ENCODE measurements around the gene ARID4B. TPM values are rescaled to one million over a fixed set of nuclear protein-coding genes. Genes with fewer than 3 reads are reported as not detected.
A peak's percentile ranks its signal among the peaks of the same experiment; 100 is the strongest.
"Not testable (repeated sequence)": the region's sequence is repeated elsewhere in the genome, so short reads cannot be mapped to it uniquely, and the experiment has no call there.

The ARID4B gene
- total and polyA plus RNA-seq, 5 donors from 2014 or later = 52.6 to 192 (median 58.6) TPM

DNA sequence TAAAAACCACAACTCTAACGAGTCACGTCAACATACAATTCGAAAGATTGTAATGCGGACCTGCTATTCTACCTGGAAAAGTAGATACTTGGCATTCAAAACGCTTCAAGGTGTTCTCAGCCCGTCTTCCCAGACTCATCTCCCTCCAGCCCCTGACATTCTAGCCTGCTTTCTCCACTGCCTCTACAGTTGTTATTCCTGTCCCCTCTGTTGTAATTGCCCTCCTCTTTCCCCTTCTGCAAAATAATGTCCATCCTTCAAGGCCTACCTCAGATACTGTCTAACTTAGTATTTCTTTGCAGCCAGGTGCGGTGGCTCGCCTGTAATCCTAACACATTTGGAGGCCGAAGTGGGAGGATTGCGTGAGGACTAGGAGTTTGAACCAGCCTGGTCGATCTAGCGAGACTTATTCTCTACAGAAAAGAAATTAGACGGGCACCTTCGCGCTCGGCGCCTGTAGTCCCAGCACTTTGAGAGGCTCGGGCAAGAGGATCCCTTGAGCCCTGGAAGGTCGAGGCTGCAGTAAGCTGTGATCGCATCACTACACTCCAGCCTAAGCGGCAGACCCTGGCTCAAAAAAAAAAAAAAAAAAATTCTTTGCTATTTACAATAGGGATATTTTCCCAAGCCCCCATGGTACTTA, 166.2 kb downstream of the ARID4B start:
- no peak for DNase-seq
- peaks cover 13% of the 10 kb centered on the region for H3K36me3 Mint-ChIP-seq
- H3K4me3 ChIP-seq (ENCODE audit: low read depth, low read length) = peak overlapping the region; percentile 97

DNA sequence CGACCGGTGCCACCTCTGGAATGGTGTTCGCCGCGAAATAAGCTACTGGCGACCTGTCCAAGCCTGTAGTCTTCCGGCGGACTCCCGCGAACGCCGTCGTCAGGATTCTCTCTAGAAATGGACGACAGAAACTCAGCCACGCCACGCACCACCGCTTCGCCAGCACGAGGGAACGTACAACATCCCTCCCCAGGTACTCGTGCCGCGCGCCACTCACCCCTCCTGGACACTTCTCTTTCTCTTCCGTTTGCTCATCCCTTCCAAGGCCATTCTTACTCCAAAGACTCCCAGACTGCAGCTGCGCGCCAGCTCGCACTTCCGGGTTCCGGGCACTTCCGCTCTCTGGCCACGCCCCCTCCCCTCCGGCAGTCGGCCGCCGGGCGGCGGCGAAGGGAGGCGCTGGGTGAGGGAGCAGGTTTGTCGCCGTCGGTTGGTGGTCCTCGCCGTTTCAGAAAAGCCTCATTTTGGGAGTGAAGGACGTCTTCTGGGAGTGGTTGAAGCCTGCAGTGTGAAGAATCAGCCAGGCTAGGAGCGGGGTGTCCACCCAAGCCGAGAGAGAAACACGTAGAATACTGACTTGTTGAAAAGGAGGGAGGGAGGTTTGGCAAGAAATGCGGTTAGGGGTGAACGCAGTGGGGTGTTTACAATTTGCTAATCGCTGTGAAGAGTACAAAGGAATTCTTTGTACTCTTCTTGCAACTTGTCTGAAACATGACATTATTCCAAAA, 166.9 kb downstream of the ARID4B start, which contains the start of gene RBM34:
TSS of gene RBM34 (minus strand) at position 294 of the 728 bp plus-strand sequence. CDS start at position 270, 24 bp downstream.
- peak within 1 kb of the TSS; percentile 97 for H3K4me3 ChIP-seq (ENCODE audit: low read depth, low read length)
- H3K4me1 ChIP-seq (ENCODE audit: control insufficient read depth, insufficient read depth, low read length, poor library complexity, severe bottlenecking) = peaks cover 39% of the 10 kb centered on the region
- peak; percentile 91 to 92 for ATAC-seq (ENCODE audit: low read depth in 2 of 2)
- H3K9me3 ChIP-seq (ENCODE audit: control insufficient read depth in 2 of 2, low read length in 2 of 2) = no peaks in the 10 kb centered on the region
- Mint-ChIP-seq H3K27ac (peak within 1 kb of the TSS; percentile 98 to 99 (median 98)), H3K36me3 (peaks cover 13% of the 10 kb centered on the region), H3K9me3 (peaks cover 0 to 3% (median 0%) of the 10 kb centered on the region in 7 donors), H3K27me3 (no peaks in the 10 kb centered on the region), H3K4me1 (peaks cover 9 to 28% (median 16%) of the 10 kb centered on the region in 4 donors), H3K4me3 (peak within 1 kb of the TSS; percentile 95 to 99 (median 98))
- H3K27ac ChIP-seq (ENCODE audit: insufficient read depth, low read length, poor library complexity, severe bottlenecking) = peak within 1 kb of the TSS; percentile 89
- H3K27me3 ChIP-seq (ENCODE audit: control insufficient read depth, insufficient read depth, low read length) = no peaks in the 10 kb centered on the region
- H3K36me3 ChIP-seq (ENCODE audit: control insufficient read depth, insufficient read depth, low read length) = peaks cover 25% of the 10 kb centered on the region
- peak; percentile 91 to 93 (median 91) for DNase-seq

More for the DNA sequence above, 166.2 kb downstream of the ARID4B start:
- no peaks in the 10 kb centered on the region for H3K9me3 ChIP-seq (ENCODE audit: control insufficient read depth in 2 of 2, low read length in 2 of 2)
- H3K27me3 Mint-ChIP-seq = no peaks in the 10 kb centered on the region
- ATAC-seq (ENCODE audit: low read depth in 2 of 2) = no peak
- peak overlapping the region; percentile 95 to 99 (median 98) for H3K4me3 Mint-ChIP-seq
- H3K36me3 ChIP-seq (ENCODE audit: control insufficient read depth, insufficient read depth, low read length) = peaks cover 19% of the 10 kb centered on the region
- H3K27ac ChIP-seq (ENCODE audit: insufficient read depth, low read length, poor library complexity, severe bottlenecking) = peak overlapping the region; percentile 89
- H3K9me3 Mint-ChIP-seq = peaks cover 0 to 3% (median 0%) of the 10 kb centered on the region in 7 donors
- H3K27ac Mint-ChIP-seq = peak overlapping the region; percentile 98 to 99 (median 98)
- H3K27me3 ChIP-seq (ENCODE audit: control insufficient read depth, insufficient read depth, low read length) = no peaks in the 10 kb centered on the region
- H3K4me1 ChIP-seq (ENCODE audit: control insufficient read depth, insufficient read depth, low read length, poor library complexity, severe bottlenecking) = peaks cover 39% of the 10 kb centered on the region
- peaks cover 9 to 28% (median 16%) of the 10 kb centered on the region in 4 donors for H3K4me1 Mint-ChIP-seq

DNA sequence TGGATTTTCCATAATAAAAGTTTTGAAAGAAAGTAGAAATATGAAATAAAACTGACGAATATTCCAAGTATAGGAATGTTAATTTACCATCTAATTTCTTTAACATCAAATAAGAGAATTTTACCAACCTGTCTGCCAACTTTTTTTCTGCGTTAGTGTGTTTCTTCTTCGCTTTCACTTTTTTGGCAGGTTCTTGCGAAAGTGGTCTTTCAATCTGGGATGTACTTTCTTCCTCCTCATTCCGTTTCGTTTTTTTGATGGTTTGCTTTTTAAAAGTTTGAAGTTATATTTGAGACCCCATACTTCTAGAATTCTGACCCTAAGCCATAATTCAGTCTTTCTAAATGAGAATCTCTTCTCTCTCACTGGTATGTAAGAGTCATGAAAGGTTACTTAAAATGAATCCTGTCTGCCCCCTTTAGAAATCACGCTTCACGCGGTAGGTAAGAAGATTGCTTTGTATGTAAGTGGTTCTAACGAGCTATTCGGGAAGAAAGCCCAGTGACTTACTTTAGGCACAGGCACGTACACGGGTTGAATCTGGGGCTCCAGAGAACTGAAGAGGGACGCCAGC, 167.5 kb downstream of the ARID4B start:
- Mint-ChIP-seq H3K4me3 (peak overlapping the region; percentile 95 to 99 (median 98)), H3K4me1 (peaks cover 9 to 30% (median 16%) of the 10 kb centered on the region in 4 donors), H3K27ac (peak overlapping the region; percentile 98 to 99 (median 98)), H3K36me3 (peaks cover 13% of the 10 kb centered on the region), H3K27me3 (no peaks in the 10 kb centered on the region), H3K9me3 (peaks cover 0 to 3% (median 0%) of the 10 kb centered on the region in 7 donors)
- Histone ChIP-seq H3K4me3 (ENCODE audit: low read depth, low read length) (peak overlapping the region; percentile 97), H3K9me3 (ENCODE audit: control insufficient read depth in 2 of 2, low read length in 2 of 2) (no peaks in the 10 kb centered on the region), H3K27ac (ENCODE audit: insufficient read depth, low read length, poor library complexity, severe bottlenecking) (peak overlapping the region; percentile 89), H3K4me1 (ENCODE audit: control insufficient read depth, insufficient read depth, low read length, poor library complexity, severe bottlenecking) (peaks cover 39% of the 10 kb centered on the region), H3K27me3 (ENCODE audit: control insufficient read depth, insufficient read depth, low read length) (no peaks in the 10 kb centered on the region), H3K36me3 (ENCODE audit: control insufficient read depth, insufficient read depth, low read length) (peaks cover 27% of the 10 kb centered on the region)
- peak in 1 of 3 donors; percentile 87 for DNase-seq
- ATAC-seq (ENCODE audit: low read depth in 2 of 2) = peak; percentile 58 to 62

DNA sequence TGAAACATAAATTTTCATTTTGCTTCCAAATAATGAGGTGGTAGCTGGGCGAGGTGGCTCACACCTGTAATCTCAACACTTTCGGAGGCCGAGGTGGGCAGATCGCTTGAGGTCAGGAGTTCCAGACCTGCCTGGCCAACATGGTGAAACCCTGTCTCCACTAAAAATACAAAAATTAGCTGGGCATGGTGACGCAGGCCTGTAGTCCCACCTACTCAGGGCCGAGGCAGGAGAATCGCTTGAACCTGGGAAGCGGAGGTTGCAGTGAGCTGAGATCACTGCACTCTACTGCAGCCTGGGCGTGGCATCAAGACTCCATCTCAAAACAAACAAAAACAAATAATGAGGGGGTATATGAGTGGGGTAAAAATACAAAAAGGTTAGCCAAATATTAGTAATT, 168.0 kb downstream of the ARID4B start:
- not testable (repeated sequence) for H3K9me3 Mint-ChIP-seq; H3K27me3 Mint-ChIP-seq; DNase-seq; ATAC-seq (ENCODE audit: low read depth in 2 of 2); H3K27me3 ChIP-seq (ENCODE audit: control insufficient read depth, insufficient read depth, low read length); H3K9me3 ChIP-seq (ENCODE audit: control insufficient read depth in 2 of 2, low read length in 2 of 2)
- Histone ChIP-seq H3K4me3 (ENCODE audit: low read depth, low read length) (peak overlapping the region; percentile 97), H3K4me1 (ENCODE audit: control insufficient read depth, insufficient read depth, low read length, poor library complexity, severe bottlenecking) (peaks cover 39% of the 10 kb centered on the region), H3K27ac (ENCODE audit: insufficient read depth, low read length, poor library complexity, severe bottlenecking) (peak overlapping the region; percentile 89), H3K36me3 (ENCODE audit: control insufficient read depth, insufficient read depth, low read length) (peaks cover 30% of the 10 kb centered on the region)
- Mint-ChIP-seq H3K36me3 (peaks cover 12% of the 10 kb centered on the region), H3K4me1 (peaks cover 10 to 32% (median 17%) of the 10 kb centered on the region in 4 donors), H3K27ac (peak overlapping the region; percentile 14 to 98 (median 55)), H3K4me3 (peak overlapping the region; percentile 95 to 99 (median 98))

DNA sequence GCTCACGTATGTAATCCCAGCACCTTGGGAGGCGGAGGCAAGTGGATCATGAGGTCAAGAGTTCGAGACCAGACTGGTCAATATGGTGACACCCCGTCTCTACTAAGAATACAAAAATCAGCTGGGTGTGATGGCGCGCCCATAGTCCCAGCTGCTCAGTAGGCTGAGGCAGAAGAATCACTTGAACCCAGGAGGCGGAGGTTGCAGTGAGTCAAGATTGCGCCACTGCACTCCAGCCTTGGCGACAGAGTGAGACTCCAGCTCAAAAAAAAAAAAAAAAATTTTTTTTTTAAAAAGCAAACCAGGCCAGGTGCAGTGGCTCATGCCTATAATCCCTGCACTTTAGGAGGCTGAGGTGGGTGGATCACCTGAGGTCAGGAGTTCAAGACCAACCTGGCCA, 168.7 kb downstream of the ARID4B start:
- not testable (repeated sequence) for H3K27me3 Mint-ChIP-seq; H3K36me3 Mint-ChIP-seq; H3K27ac ChIP-seq (ENCODE audit: insufficient read depth, low read length, poor library complexity, severe bottlenecking); H3K9me3 Mint-ChIP-seq; DNase-seq; H3K9me3 ChIP-seq (ENCODE audit: control insufficient read depth in 2 of 2, low read length in 2 of 2); ATAC-seq (ENCODE audit: low read depth in 2 of 2); H3K27me3 ChIP-seq (ENCODE audit: control insufficient read depth, insufficient read depth, low read length)
- Histone ChIP-seq H3K4me1 (ENCODE audit: control insufficient read depth, insufficient read depth, low read length, poor library complexity, severe bottlenecking) (peaks cover 39% of the 10 kb centered on the region), H3K4me3 (ENCODE audit: low read depth, low read length) (peak overlapping the region; percentile 97), H3K36me3 (ENCODE audit: control insufficient read depth, insufficient read depth, low read length) (peaks cover 36% of the 10 kb centered on the region)
- H3K27ac Mint-ChIP-seq = peak overlapping the region in 2 of 3 donors; percentile 83 to 98
- H3K4me1 Mint-ChIP-seq = peaks cover 10 to 39% (median 21%) of the 10 kb centered on the region in 4 donors
- peak overlapping the region in 3 of 4 donors; percentile 74 to 99 (median 95) for H3K4me3 Mint-ChIP-seq

DNA sequence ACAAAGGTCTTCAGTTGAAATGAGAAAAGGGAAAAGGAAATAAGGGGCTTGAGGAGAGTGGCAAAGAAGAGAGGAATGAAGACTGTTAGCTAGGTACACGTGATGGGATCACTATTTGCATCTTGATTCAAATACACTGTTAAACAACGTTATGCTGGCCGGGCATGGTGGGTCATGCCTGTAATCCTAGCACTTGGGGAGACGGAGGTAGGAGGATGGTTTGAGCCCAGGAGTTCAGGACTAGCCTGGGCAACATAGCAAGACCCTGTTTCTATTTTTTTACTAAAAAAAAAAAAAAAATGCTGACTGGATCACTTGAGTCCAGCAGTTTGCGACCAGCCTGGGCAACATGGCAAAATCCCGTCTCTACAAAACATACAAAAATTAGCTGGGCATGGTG, 169.3 kb downstream of the ARID4B start:
- peak overlapping the region; percentile 10 for H3K4me3 ChIP-seq (ENCODE audit: low read depth, low read length)
- Mint-ChIP-seq H3K9me3 (no peaks in the 10 kb centered on the region), H3K4me1 (peaks cover 10 to 42% (median 21%) of the 10 kb centered on the region in 4 donors), H3K27ac (no peak overlapping the region), H3K36me3 (peaks cover 11% of the 10 kb centered on the region), H3K27me3 (no peaks in the 10 kb centered on the region), H3K4me3 (peak overlapping the region in 1 of 4 donors; percentile 74)
- no peaks in the 10 kb centered on the region for H3K27me3 ChIP-seq (ENCODE audit: control insufficient read depth, insufficient read depth, low read length)
- H3K36me3 ChIP-seq (ENCODE audit: control insufficient read depth, insufficient read depth, low read length) = peaks cover 40% of the 10 kb centered on the region
- H3K4me1 ChIP-seq (ENCODE audit: control insufficient read depth, insufficient read depth, low read length, poor library complexity, severe bottlenecking) = peaks cover 39% of the 10 kb centered on the region
- DNase-seq (no peak), ATAC-seq (ENCODE audit: low read depth in 2 of 2) (no peak)
- no peak overlapping the region for H3K27ac ChIP-seq (ENCODE audit: insufficient read depth, low read length, poor library complexity, severe bottlenecking)
- no peaks in the 10 kb centered on the region for H3K9me3 ChIP-seq (ENCODE audit: control insufficient read depth in 2 of 2, low read length in 2 of 2)

DNA sequence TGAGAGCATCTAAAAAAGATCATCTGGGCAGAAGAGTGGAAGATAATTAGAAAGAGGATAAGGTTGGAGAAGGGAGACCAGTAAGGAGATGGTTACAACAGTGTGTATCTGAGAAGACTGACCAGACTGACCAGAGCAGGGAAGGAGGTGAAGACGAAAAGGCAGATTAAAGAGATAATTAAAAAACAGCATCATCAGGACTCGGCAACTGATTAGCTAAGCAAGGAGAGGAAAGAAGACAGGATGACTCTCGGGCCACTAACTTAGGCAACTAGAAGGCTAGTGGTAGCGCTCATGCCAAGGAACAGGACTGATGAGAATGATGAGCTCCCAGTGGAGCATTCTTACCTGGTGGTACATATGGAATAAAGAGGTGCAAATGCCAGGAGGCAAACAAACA, 170.8 kb downstream of the ARID4B start:
- H3K9me3 ChIP-seq (ENCODE audit: control insufficient read depth in 2 of 2, low read length in 2 of 2) = no peaks in the 10 kb centered on the region
- H3K4me3 ChIP-seq (ENCODE audit: low read depth, low read length) = peak overlapping the region; percentile 30
- peaks cover 14% of the 10 kb centered on the region for H3K36me3 Mint-ChIP-seq
- no peak overlapping the region for H3K4me3 Mint-ChIP-seq
- peaks cover 55% of the 10 kb centered on the region for H3K36me3 ChIP-seq (ENCODE audit: control insufficient read depth, insufficient read depth, low read length)
- DNase-seq = no peak
- no peaks in the 10 kb centered on the region for H3K27me3 ChIP-seq (ENCODE audit: control insufficient read depth, insufficient read depth, low read length)
- no peaks in the 10 kb centered on the region for H3K9me3 Mint-ChIP-seq
- peaks cover 13 to 55% (median 24%) of the 10 kb centered on the region in 4 donors for H3K4me1 Mint-ChIP-seq
- no peak for ATAC-seq (ENCODE audit: low read depth in 2 of 2)
- no peak overlapping the region for H3K27ac Mint-ChIP-seq
- H3K27ac ChIP-seq (ENCODE audit: insufficient read depth, low read length, poor library complexity, severe bottlenecking) = no peak overlapping the region
- no peaks in the 10 kb centered on the region for H3K27me3 Mint-ChIP-seq
- peaks cover 39% of the 10 kb centered on the region for H3K4me1 ChIP-seq (ENCODE audit: control insufficient read depth, insufficient read depth, low read length, poor library complexity, severe bottlenecking)
